Effector CD8-positive, alpha-beta T cell (primary cell): ENCODE data around the gene PRKAG1.

Experiments
- DNase-seq: peaks from one replicate; lab custom pipeline; 2025; lab: John Stamatoyannopoulos, UW

The PRKAG1 gene

DNA sequence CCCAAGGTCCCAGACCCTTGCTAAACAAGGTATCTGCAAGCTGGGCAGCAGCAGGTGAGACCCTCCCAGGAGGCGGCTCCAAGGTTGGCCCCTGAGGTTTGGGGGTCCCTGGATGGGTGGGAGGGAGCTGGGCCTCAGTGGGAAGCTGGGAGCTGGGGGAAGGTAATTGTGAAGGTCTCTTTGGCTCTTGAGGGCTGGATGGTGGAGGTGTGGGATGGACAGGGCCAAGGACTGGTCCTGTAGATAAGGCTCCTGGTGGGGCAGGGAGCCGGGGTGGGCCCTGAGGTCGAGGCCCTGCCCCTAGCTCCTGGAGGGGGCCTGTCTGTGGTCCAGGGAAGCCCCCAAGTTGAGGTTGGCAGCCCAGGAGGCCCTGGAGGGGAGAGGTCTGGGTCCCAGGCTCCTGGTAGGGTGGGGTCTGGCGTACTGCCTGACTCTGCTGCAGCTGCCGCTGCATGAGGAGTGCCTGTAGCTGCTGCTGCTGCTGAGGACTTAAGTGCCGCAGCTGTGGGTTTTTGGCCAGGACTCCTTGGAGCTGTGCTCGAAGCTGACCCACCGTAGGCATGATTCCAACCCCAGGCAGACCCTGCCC lies 13.1 kb upstream of the PRKAG1 start:
- no peak for DNase-seq

DNA sequence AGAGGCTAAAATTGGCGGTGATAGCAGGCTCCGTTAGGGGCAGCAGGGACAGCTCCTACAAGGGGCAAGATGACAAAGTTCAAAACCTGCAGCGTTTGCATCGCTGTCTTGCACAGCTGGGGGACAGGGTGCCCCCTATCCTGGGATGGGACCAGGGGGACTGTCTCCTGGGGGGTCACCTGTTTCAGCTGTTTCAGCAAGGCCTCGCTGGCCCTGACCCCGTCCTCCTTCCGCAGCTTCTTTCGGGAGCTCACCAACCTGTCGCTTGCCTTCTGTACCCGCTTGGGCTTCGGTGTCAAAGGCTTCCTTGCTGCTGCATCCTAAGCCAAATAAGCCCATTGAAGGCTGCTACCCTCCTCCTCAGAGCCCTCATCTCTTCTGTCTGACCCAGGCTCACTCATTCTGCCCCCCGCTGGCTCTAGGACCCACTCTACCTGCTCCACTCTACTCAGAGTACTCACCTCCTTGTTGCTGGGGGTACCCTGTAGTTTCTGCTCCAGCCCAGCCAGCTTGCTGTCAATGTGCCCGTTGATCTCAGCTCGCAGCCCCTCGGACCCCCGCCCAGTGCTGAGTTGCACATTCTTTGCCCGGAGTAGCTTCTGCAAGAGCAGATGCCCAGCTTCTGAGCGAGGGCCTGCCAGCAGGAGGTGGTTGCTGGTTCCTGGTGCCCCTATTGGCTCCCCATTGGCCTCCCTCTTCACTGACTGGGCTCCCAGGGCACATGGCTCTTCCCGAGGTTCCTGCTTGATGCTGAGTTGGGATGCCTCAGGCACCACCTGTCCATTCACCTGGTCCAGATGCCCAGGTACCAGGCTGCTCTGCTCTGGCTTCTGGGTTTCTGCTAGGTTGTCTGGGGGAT lies 12.4 kb upstream of the PRKAG1 start:
- no peak for DNase-seq

DNA sequence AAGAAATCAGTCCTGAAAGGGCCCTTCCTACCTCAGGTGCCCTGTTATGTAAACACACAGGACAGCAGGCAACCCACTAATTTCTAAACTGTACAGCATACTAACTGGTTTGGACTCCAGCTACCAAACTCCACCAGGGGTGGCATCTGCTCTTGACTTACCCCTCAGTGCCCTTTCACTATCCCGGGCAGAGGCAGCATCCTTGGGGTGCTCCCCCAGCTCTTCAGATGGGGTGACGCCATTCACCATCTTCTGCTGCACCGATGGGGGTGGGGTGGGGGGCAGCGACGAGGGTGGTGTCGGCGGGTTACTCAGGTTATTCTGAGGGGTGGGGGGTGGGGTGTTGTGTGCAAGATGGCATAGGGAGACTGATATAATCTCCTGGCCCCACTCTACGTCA lies 11.5 kb upstream of the PRKAG1 start:
- DNase-seq, result no peak

DNA sequence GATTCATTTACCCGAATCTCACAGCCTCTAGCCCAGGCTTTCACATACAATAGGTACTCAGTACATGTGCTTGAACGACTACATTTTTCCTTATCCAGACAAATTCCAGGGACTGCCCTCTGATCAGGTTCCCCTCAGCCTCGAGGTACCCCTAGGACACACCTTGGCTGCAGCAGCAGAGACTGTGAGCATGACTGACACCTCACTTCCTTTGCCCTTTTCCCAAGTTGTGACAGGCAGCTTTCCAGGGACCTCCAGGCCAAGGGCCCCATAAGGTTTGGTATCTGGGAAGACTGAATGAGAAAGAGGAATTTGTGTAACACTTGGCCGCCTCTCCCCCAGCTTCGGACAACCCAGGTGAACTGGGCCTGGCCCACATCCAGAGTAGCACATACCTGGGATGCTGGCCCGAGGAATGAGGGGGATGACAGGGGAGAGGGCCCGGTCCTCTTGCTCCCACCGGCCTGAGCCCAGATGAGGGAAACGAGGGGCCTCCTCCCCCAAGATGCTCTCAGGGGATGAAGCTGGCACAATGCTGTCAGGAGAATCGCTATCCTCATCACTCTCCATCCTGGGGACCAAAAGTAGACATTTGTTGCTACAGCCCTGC lies 10.2 kb upstream of the PRKAG1 start:
- DNase-seq, result no peak

DNA sequence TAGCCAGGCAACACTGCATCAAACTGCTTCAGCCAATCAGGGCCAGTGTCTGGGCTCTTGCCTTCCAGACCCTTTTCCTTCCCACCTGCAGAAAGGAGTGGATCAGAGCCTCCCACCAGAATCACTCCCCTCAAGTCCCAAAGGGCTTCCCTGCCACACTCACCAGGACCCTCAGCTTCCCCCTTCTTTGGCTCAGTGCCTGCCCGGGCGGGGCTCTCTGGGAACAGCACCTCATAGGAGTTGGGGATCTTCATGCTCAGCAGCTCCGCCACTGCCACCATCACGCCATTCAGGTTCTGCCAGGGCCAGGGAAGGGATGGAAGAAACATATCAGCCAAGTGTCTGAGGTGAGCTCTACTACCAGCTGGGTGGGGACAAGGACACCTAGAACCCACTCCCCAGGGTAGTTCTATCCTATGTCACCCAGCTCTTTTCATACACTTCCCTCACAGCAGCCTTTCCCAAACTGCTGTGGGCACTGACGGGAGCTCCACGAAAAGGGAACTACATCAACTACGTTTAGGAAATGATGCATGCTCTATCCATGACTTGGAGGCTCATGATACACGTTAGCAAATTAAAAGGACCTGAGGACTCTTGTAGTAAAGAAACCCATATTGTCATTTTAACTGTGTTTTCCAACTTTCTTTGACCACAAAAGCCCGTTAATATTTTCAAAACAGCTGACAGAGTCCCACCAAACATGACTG lies 9.4 kb upstream of the PRKAG1 start:
- DNase-seq, result no peak

DNA sequence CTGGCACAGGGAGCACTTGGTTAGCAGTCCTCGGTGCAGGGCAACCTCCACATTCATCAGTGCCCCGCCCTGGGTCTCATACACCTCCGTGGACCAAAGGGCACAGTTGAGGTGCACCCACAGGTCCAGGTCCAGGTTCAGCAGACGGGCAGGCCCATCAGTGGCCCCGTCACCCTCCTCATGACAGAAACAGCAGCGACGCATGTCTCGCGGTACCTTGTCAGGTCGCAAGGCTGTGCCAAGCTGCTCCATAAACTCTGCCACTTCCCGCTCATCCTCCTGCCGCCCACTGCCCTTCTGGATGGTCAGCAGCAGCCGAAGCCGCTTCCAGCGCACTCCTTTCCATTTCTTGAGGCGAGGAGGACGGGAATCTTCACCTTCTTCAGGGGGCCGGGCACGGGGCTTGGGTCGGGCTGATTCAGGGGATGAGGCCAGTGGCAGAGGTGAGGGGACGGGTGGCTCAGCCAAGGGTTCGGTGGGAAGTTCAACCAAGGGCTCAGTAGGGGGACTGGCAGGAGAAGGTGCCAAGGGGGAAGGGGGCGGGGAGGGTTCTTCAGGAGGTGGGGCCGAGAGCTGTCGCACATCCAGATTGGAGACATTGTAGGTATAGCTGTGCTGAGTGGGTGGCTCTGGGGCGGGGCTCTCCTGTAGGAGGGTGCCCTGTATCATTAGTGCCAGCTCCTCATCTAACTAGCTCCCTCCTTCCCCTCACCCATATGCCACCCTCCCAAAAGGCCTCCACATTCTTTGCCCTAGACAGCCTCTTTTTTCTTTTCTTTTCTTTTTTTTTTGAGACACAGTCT lies 8.3 kb upstream of the PRKAG1 start:
- no peak for DNase-seq

DNA sequence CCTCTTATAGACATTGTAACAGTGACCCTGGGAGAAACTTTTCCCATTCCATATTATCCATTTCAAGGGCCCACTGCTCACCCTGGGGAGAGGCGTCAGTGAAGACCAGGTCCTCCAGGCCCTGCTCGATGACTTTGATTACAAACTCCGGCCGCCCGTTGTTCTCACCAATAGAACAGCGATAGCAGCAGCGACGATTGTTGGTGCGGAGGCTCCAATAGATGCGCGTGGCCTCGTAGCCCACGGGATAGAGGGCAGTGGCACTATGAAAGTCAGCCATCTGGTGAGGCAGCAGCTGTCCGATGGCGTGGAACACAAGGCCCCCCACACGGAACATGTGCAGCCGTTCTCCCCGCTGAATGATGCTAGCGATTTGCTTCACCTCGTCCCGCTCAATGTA lies 7.5 kb upstream of the PRKAG1 start:
- no peak for DNase-seq

DNA sequence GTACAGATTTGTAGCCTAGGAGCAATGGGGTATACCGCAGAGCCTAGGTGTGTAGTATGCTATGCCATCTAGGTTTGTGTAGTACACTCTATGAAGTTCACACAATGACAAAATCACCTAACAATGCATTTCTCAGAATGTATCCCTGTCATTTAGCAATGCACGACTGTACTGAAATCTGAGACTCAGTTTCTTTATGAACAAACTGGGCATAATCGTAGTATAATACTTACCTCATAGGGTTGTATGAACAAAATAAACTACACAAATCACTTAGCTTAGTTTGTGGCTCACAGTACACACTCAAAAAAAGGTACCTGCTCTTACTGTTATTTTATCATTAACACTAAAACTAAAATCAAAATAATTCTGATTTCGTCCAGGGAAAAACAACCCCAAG lies 6.9 kb upstream of the PRKAG1 start:
- no peak for DNase-seq

DNA sequence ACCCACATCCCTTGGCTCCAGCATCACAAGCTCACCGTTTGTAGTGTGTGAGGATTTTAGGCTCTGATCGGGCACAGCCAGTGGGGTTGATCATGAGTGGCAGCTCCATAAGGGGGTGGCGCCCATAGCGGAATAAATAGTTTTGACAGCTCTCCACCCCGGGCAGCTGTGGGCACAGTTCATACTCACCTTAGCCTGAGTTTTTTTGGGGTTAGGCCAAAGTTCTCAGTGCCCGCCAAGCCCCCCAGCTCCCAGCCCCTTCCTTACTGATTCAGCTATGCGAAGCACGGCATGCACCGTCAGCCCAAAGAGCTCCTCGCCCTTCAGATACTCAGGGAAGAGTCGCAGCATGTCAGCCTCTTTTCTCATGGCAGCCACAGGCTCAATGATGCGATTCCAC lies 6.0 kb upstream of the PRKAG1 start:
- no peak for DNase-seq

DNA sequence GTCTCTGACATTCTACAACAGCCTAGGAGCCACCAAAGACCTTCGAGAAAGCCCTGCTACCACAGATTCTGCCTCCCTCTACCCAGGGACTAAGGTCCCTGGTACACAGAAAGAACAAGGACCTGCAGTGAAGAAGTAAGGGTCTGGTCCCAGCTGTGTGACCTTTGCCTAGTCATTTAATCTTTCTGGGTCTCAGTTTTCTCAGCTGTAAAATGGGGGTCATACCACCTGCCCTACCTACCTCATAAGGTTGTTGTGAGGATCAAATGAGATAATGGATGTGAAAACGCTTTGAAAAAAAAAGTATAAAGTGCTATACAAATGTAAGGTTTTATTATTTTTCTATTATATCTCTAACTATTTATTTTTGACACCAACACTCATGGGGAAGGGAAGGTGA lies 5.2 kb upstream of the PRKAG1 start:
- DNase-seq, result no peak

DNA sequence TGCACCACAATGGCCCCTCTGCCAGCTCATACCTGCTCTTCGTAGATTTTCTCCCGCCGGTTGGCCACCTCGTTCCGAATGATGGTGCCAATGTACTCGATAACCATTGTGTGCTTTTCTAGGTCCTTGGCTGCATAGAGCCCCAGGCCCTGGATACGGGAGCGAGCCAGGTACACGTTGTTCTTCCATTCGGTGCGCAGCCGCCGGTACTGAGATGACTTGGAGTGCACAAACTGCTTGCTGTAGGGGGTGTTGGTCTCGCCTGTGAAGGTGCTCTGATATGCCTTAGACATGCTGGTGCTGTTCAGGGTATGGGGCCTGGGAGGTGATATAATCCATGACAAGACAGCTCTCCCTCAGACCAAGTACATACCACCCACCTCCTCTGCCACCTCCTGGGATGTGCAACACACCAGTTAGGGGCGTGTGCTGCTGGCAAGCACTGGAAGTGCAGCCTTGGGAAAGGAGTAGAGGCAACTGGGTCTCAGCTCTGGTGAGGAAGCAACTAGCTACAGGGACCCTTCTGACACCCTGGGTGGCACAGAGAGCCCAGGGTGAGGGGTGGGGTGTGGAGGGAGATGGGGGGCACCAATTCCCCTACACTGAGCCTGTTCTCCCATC lies 4.1 kb upstream of the PRKAG1 start:
- no peak for DNase-seq

DNA sequence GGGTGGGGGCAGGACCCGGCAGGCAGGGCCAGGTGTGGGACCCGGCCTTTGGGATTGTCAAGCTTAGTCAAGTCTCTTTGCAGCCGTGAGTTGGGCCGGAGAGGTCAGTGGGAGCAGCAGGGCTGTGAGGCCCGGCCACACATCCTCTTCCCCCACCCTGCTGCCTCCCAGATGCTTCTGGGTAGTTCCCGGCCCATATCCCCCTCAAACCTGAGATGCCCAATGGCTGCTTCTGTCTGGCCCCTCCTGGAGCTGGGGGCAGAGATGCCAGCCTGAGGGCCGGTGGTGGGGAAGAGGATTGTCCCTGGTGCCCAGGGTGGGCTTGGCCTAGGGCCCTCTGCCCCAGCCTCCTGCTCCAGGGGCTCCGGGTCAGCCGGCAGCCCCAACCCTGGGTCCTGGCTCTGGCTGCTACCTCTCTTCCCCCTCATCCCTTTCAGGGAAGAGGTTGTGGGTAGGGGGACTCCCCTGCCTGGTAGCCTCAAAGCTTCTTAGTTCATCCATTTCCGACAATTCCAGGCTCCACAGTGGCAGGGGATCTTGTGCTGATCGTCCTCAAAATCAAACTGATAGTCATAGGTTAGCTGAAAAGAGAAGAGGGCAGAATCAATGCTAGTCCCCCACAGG lies 2.8 kb upstream of the PRKAG1 start:
- DNase-seq, result no peak

DNA sequence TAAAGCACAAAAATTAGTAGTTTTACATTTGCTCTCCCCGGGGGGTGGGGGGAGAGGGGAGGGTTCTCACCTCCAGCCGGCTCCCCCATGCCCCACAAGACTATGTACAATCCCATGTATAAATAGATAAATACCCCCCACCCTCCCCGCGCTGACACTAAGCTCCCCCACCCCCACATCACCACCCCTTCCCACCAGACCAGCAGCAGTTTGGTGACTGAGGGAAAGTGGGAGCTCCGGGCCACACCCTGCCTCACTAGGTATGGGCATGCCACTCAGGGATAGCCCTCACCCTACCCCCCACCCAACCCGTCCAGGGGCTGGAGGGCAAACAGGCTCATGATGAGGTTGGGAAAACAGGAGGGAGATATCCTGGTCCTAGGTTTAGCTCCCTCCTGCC lies 1.9 kb upstream of the PRKAG1 start:
- DNase-seq, result no peak

DNA sequence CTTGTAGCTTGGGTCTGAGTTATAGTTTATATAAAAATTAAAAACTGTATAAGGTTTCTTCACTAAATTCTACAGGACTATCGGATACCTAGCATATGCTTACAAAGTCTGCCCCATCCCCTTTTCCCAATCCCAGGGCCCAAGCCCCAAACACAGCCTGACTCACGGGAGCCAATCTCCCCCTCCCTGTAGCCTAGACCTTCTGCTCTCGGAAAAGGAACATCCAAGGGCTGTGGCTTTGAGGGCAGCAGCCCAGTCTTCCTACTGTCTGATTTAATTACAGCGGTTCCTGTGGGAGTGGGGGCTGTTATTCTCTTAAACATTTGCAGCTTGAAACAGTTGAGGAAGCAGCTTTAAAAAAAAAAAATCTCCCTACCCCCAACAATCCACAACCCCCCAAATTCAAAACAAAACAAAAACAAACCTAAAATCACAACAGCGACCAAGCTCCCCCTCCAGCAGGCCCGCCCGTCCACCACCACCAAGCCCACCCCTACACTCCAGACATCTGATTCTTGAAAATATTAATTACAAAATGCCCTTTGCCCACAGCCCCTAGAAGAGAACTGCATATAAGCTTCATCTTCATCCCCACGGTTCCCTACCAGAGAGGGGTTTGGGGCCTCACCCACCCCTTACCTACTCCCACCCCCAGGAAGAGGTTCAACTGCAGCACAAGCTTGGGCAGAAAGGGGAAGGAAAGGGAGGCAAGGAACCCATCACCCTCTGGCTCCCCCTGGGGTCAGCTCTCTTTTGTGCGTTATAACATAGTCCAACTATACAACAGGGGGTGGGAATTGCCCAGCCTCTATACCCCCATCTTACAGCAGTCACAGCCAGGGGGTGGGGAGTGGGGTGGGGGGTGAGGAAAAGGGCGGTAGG lies 1.1 kb upstream of the PRKAG1 start:
- no peak for DNase-seq

DNA sequence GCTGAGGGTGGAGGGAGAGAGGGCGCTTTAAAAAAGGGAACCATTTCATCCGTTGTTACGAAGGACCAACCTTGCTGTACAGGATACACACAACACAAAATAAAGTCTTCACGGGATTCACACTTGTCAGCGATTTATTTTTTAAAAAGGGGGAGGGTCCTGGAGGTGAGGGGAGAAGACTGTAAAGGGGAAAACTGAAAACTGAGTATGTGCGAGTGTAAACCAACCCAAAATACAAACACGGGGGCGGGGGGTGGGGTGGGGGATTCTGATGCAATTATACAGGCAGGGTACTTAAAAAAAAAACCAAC lies 499 bp upstream of the PRKAG1 start:
- DNase-seq, result no peak

DNA sequence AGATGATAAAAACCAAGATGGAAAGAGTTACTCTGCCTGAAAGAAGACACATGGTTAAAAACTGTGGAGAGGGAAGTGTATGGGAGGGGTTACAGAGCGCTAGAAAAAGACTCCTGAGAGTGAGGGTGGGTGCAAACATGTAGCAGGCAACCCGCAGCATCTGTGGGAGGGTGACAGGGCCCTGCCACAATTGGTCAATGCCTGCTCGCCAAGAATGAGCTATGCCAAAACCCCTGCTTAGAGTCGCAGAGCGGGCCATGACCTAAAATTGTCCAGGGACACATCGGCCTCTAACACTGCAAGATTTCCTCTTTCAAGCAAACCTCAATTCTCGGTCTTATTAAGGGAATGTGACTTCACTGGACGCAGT lies 700 bp downstream of the PRKAG1 start:
- DNase-seq, result no peak

DNA sequence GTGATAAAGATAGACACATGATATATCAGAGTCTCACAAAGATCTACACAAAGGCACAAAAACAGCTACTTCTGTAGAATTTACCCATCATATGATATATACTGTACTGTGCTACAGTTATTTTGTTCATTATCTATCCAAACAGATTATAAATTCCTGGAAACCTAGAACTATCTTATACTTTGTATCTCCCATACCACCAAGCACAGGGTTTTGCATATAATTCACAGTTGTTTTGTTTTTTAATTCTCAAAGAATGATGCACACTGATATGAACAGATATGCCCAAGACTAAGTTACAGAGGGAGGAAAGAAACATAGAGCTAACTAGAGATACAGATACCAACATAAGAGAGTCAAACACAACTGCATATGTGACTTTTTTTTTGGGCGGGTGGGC lies 3.4 kb downstream of the PRKAG1 start:
- no peak for DNase-seq

DNA sequence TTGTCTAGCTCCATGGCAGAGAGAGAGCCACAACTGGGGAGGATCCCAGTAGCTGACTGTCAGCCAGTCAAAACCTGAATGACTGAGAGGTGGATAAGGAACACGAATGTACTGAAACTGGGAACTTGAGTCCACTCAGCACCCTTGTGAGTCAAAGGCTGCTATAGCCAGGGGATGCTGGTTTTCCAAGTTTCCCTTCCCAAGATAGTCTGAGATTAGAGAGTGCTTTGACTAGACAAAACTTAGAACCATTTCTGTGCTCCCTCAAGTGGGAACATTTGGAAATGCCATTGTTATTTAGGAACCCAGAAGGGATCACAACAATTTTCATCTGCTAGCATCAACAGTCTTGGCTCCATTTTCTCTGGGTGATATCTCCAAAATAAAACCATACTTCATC lies 4.0 kb downstream of the PRKAG1 start:
- DNase-seq, result no peak

DNA sequence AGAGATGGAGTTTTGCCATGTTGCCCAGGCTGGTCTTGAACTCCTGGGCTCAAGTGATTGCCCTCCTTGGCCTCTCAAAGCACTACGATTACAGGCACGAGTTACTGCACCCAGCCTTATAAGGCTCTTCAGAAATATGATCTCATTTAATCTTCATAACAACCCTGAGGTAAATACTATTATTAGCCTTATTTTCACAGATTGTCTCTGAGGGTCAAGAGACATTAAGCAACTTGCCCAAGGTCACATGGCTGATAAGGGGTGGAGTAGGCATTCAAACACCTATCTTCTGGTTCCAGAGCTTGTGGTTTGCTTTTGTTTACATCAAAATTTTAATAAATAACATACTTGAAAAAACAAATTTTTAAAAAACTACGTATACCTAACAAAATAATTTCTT lies 5.1 kb downstream of the PRKAG1 start:
- DNase-seq, result no peak

DNA sequence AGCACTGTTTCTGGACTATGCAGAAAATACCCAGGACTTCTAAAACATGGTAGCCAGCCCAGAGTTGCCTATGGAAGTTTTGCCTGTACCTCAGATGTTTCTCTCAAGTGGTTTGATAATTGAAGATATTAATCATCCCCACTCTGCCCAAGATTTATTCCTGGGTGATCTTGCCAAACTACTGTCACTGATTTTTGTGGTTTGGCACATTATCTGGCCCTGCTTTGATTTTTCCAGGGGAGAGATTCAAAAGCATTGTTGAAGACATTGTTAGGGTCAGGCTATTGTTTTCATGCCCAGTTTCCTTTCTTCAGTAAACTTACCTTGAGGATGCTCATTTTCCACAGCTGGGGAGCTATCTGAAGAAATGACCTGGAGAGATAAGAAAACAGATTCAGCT lies 5.8 kb downstream of the PRKAG1 start:
- DNase-seq, result no peak
